Measurements from ENCODE around the gene CHRNB1.
A peak's percentile ranks its signal among the peaks of the same experiment; 100 is the strongest.

Gene CHRNB1

GRCh38 chr17:7484067-7484918 is 39.4 kb downstream of the CHRNB1 start, which contains the start of gene POLR2A:
Gene POLR2A, plus strand, starts transcription at chr17:7484366.
- peak; percentile 98 to 99 for DNase-seq
- TF ChIP-seq POLR2A (IDR thresholded peaks at IDR 0.05; ENCODE audit: low read length) = peak; percentile 100
- no peak for TF ChIP-seq GATA1 (IDR thresholded peaks at IDR 0.05; ENCODE audit: low read depth, low read length)

- no peak for DNase-seq
- TF ChIP-seq GATA1 (IDR thresholded peaks at IDR 0.05; ENCODE audit: low read depth, low read length) (no peak), POLR2A (IDR thresholded peaks at IDR 0.05; ENCODE audit: low read length) (no peak)
Observed at GRCh38 chr17:7484919-7485377, 40.1 kb downstream of the CHRNB1 start.

GRCh38 chr17:7486181-7486580 is 41.3 kb downstream of the CHRNB1 start:
- TF ChIP-seq GATA1 (IDR thresholded peaks at IDR 0.05; ENCODE audit: low read depth, low read length) (no peak), POLR2A (IDR thresholded peaks at IDR 0.05; ENCODE audit: low read length) (no peak)
- DNase-seq = peak in 1 of 2 experiments; percentile 54

- TF ChIP-seq POLR2A (IDR thresholded peaks at IDR 0.05; ENCODE audit: low read length) (no peak), GATA1 (IDR thresholded peaks at IDR 0.05; ENCODE audit: low read depth, low read length) (no peak)
- DNase-seq = no peak
Observed at GRCh38 chr17:7490144-7490543, 45.3 kb downstream of the CHRNB1 start.

- TF ChIP-seq GATA1 (IDR thresholded peaks at IDR 0.05; ENCODE audit: low read depth, low read length) (no peak), POLR2A (IDR thresholded peaks at IDR 0.05; ENCODE audit: low read length) (no peak)
- no peak for DNase-seq
Observed at GRCh38 chr17:7491583-7491982, 46.7 kb downstream of the CHRNB1 start.

GRCh38 chr17:7493941-7494340 is 49.1 kb downstream of the CHRNB1 start:
- TF ChIP-seq GATA1 (IDR thresholded peaks at IDR 0.05; ENCODE audit: low read depth, low read length) (no peak), POLR2A (IDR thresholded peaks at IDR 0.05; ENCODE audit: low read length) (no peak)
- no peak for DNase-seq

- no peak for TF ChIP-seq GATA1 (IDR thresholded peaks at IDR 0.05; ENCODE audit: low read depth, low read length)
- no peak for TF ChIP-seq POLR2A (IDR thresholded peaks at IDR 0.05; ENCODE audit: low read length)
- DNase-seq = no peak
Observed at GRCh38 chr17:7495906-7496434, 51.1 kb downstream of the CHRNB1 start.

GRCh38 chr17:7496470-7497183 is 51.8 kb downstream of the CHRNB1 start:
- TF ChIP-seq GATA1 (IDR thresholded peaks at IDR 0.05; ENCODE audit: low read depth, low read length) (no peak), POLR2A (IDR thresholded peaks at IDR 0.05; ENCODE audit: low read length) (no peak)
- DNase-seq = no peak

GRCh38 chr17:7497228-7497627 is 52.4 kb downstream of the CHRNB1 start:
- DNase-seq = no peak
- TF ChIP-seq POLR2A (IDR thresholded peaks at IDR 0.05; ENCODE audit: low read length) (no peak), GATA1 (IDR thresholded peaks at IDR 0.05; ENCODE audit: low read depth, low read length) (no peak)

GRCh38 chr17:7497636-7498035 is 52.8 kb downstream of the CHRNB1 start:
- TF ChIP-seq POLR2A (IDR thresholded peaks at IDR 0.05; ENCODE audit: low read length) (no peak), GATA1 (IDR thresholded peaks at IDR 0.05; ENCODE audit: low read depth, low read length) (no peak)
- no peak for DNase-seq

- no peak for TF ChIP-seq POLR2A (IDR thresholded peaks at IDR 0.05; ENCODE audit: low read length)
- no peak for TF ChIP-seq GATA1 (IDR thresholded peaks at IDR 0.05; ENCODE audit: low read depth, low read length)
Observed at GRCh38 chr17:7499161-7499560, 54.3 kb downstream of the CHRNB1 start.

GRCh38 chr17:7501729-7502128 is 56.9 kb downstream of the CHRNB1 start:
- TF ChIP-seq POLR2A (IDR thresholded peaks at IDR 0.05; ENCODE audit: low read length) (no peak), GATA1 (IDR thresholded peaks at IDR 0.05; ENCODE audit: low read depth, low read length) (no peak)
- DNase-seq = no peak

More at GRCh38 chr17:7499161-7499560, 54.3 kb downstream of the CHRNB1 start:
- DNase-seq = no peak

GRCh38 chr17:7502171-7502847 is 57.4 kb downstream of the CHRNB1 start:
- TF ChIP-seq POLR2A (IDR thresholded peaks at IDR 0.05; ENCODE audit: low read length) (no peak), GATA1 (IDR thresholded peaks at IDR 0.05; ENCODE audit: low read depth, low read length) (no peak)
- DNase-seq = no peak

- DNase-seq = peak; percentile 26 to 45
- no peak for TF ChIP-seq POLR2A (IDR thresholded peaks at IDR 0.05; ENCODE audit: low read length)
- TF ChIP-seq GATA1 (IDR thresholded peaks at IDR 0.05; ENCODE audit: low read depth, low read length) = no peak
Observed at GRCh38 chr17:7502987-7503386, 58.1 kb downstream of the CHRNB1 start.
